Upper lobe of left lung (tissue), 4 donors: ENCODE results near the gene TBC1D32.

Experiments used
- POLR2A ChIP-seq, 4 donors: fragments of 450-650 bp; IDR thresholded peaks; one replicate each; pipeline ENCODE4 v1.5.1; 2016 to 2017; ENCODE audit warnings: antibody characterized with exemption in 4 of 4, mild to moderate bottlenecking in 2 of 4
- POLR2AphosphoS5 ChIP-seq, 2 donors: sonication (generic); formaldehyde crosslinking; IDR thresholded peaks; one replicate each; pipeline ENCODE4 v1.5.1; 2017; ENCODE audit warnings: antibody characterized with exemption in 2 of 2
- TF ChIP-seq, protein P1 (sequence below), 6 experiments: fragments of 450-650 bp in 4 of 6; fragments of 200-600 bp in 2 of 6; sonication (generic) in 2 of 6; IDR thresholded peaks; one replicate each; pipeline ENCODE4 v1.5.1; 2016 to 2019; ENCODE audit warnings: antibody characterized with exemption in 6 of 6

DNA sequence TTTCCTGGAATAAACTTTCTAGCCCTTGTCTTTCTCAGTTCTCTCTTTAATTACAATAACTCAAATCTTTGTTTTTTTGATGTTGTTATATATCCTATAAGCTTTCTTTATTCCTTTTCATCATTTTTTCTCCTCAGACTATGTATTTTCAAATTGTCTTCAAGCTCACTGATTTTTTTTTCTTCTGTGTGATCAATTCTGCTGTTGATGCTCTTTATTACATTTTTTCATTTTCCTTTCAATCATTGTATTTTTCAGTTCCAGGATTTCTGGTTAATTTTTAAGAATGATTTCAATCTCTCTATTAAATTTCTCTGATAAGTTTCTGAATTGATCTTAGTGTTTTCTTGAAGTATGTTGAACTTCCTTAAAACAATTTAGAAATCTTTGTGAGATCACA is 209.7 kb downstream of the TBC1D32 start:
- TF ChIP-seq, protein P1, sequence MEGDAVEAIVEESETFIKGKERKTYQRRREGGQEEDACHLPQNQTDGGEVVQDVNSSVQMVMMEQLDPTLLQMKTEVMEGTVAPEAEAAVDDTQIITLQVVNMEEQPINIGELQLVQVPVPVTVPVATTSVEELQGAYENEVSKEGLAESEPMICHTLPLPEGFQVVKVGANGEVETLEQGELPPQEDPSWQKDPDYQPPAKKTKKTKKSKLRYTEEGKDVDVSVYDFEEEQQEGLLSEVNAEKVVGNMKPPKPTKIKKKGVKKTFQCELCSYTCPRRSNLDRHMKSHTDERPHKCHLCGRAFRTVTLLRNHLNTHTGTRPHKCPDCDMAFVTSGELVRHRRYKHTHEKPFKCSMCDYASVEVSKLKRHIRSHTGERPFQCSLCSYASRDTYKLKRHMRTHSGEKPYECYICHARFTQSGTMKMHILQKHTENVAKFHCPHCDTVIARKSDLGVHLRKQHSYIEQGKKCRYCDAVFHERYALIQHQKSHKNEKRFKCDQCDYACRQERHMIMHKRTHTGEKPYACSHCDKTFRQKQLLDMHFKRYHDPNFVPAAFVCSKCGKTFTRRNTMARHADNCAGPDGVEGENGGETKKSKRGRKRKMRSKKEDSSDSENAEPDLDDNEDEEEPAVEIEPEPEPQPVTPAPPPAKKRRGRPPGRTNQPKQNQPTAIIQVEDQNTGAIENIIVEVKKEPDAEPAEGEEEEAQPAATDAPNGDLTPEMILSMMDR (IDR thresholded peaks at IDR 0.05) = no peak
- TF ChIP-seq POLR2AphosphoS5 (IDR thresholded peaks at IDR 0.05) (no peak), POLR2A (IDR thresholded peaks at IDR 0.05) (no peak)
